Activated CD8-positive, alpha-beta memory T cell treated with anti-CD3 and anti-CD28 coated beads, Interleukin-2, amount 10 ng/mL, durations not matched to agents 7 days and 5 days (primary cell): Measurements from ENCODE around the gene RPLP2. TPM values are rescaled to one million over a fixed set of nuclear protein-coding genes. Genes with fewer than 3 reads are reported as not detected.
A peak's percentile ranks its signal among the peaks of the same experiment; 100 is the strongest.

Experiments used
- ATAC-seq: fragments of 150-1000 bp; cut with Tn5 transposase; one replicate; pipeline ENCODE4 v1.10.0; 2021; ENCODE audit warnings: moderate library complexity
- CTCF ChIA-PET: fragments of 350-600 bp; sonication (Branson Sonifier 250); formaldehyde crosslinking; loops from one replicate; lab custom pipeline; 2021; ENCODE audit warnings: antibody characterized with exemption; lab: Charles Lee
- DNase-seq: peaks from one replicate; pipeline ENCODE4 v3.0.0-alpha.2; 2020
- H3K27ac Mint-ChIP-seq: one replicate; pipeline ENCODE4 v1.8.0; 2021; ENCODE audit warnings: mild to moderate bottlenecking, mixed read lengths
- H3K27me3 Mint-ChIP-seq: one replicate; pipeline ENCODE4 v1.8.0; 2021; ENCODE audit warnings: mixed read lengths
- H3K36me3 Mint-ChIP-seq: one replicate; pipeline ENCODE4 v1.8.0; 2021; ENCODE audit warnings: mild to moderate bottlenecking, mixed read lengths
- H3K4me1 Mint-ChIP-seq: one replicate; pipeline ENCODE4 v1.8.0; 2021; ENCODE audit warnings: mixed read lengths
- H3K4me3 Mint-ChIP-seq: one replicate; pipeline ENCODE4 v1.8.0; 2021; ENCODE audit warnings: mild to moderate bottlenecking, moderate library complexity, mixed read lengths
- H3K9me3 Mint-ChIP-seq: one replicate; pipeline ENCODE4 v1.8.0; 2022; ENCODE audit warnings: low read depth, mixed read lengths
- total RNA-seq, 2 experiments: library from RNA; stranded (reverse); gene quantifications; one replicate each; pipeline ENCODE4 v1.2.3, GENCODE V29; 2021

The RPLP2 gene
- total RNA-seq, 2 experiments from 2014 or later: 1,844 to 1,872 TPM

- no peak for DNase-seq
- no peak for ATAC-seq
- H3K4me1 Mint-ChIP-seq: peaks cover 17% of the 10 kb centered on the region
- CTCF ChIA-PET: interaction anchor here (1.2 kb wide), 1 partner anchor 8 kb away, joined by 4 read pairs; no protein-coding TSS in a partner anchor
- H3K36me3 Mint-ChIP-seq: peaks cover under 1% of the 10 kb centered on the region
- H3K4me3 Mint-ChIP-seq: no peak overlapping the region
- H3K9me3 Mint-ChIP-seq: no peaks in the 10 kb centered on the region
- no peaks in the 10 kb centered on the region for H3K27me3 Mint-ChIP-seq
- H3K27ac Mint-ChIP-seq: no peak overlapping the region
Measured at GRCh38 chr11:790721-791564, 18.8 kb upstream of the RPLP2 start.

GRCh38 chr11:791658-792534 lies 17.9 kb upstream of the RPLP2 start:
- Mint-ChIP-seq H3K27me3 (no peaks in the 10 kb centered on the region), H3K27ac (no peak overlapping the region), H3K9me3 (no peaks in the 10 kb centered on the region), H3K4me1 (peaks cover 24% of the 10 kb centered on the region), H3K36me3 (peaks cover 2% of the 10 kb centered on the region), H3K4me3 (no peak overlapping the region)
- DNase-seq: no peak
- ATAC-seq: no peak
- CTCF ChIA-PET: no interaction called here

GRCh38 chr11:792535-792821 lies 17.3 kb upstream of the RPLP2 start:
- CTCF ChIA-PET: no interaction called here
- ATAC-seq (no peak), DNase-seq (no peak)
- Mint-ChIP-seq H3K4me1 (peaks cover 26% of the 10 kb centered on the region), H3K27me3 (no peaks in the 10 kb centered on the region), H3K9me3 (no peaks in the 10 kb centered on the region), H3K36me3 (peaks cover 2% of the 10 kb centered on the region), H3K27ac (no peak overlapping the region), H3K4me3 (no peak overlapping the region)

- Mint-ChIP-seq H3K4me3 (no peak overlapping the region), H3K9me3 (no peaks in the 10 kb centered on the region), H3K27me3 (no peaks in the 10 kb centered on the region), H3K27ac (no peak overlapping the region), H3K36me3 (peaks cover 2% of the 10 kb centered on the region), H3K4me1 (peaks cover 25% of the 10 kb centered on the region)
- CTCF ChIA-PET: interaction anchor here (1.4 kb wide), 1 partner anchor 65 kb away, joined by 3 read pairs; no protein-coding TSS in a partner anchor
- ATAC-seq (no peak), DNase-seq (no peak)
Measured at GRCh38 chr11:792873-793272, 16.9 kb upstream of the RPLP2 start.

- ATAC-seq: no peak
- no peaks in the 10 kb centered on the region for H3K9me3 Mint-ChIP-seq
- H3K27ac Mint-ChIP-seq: no peak overlapping the region
- no peaks in the 10 kb centered on the region for H3K27me3 Mint-ChIP-seq
- CTCF ChIA-PET: interaction anchor here (1.4 kb wide), 1 partner anchor 66 kb away, joined by 3 read pairs; no protein-coding TSS in a partner anchor
- no peak overlapping the region for H3K4me3 Mint-ChIP-seq
- H3K4me1 Mint-ChIP-seq: peaks cover 21% of the 10 kb centered on the region
- no peak for DNase-seq
- peaks cover 2% of the 10 kb centered on the region for H3K36me3 Mint-ChIP-seq
Measured at GRCh38 chr11:793556-793955, 16.2 kb upstream of the RPLP2 start.

- CTCF ChIA-PET: interaction anchor here (1.4 kb wide), 1 partner anchor 66 kb away, joined by 3 read pairs; no protein-coding TSS in a partner anchor
- no peak for DNase-seq
- Mint-ChIP-seq H3K9me3 (no peaks in the 10 kb centered on the region), H3K36me3 (peaks cover 2% of the 10 kb centered on the region), H3K27me3 (no peaks in the 10 kb centered on the region), H3K27ac (no peak overlapping the region), H3K4me1 (peaks cover 18% of the 10 kb centered on the region), H3K4me3 (no peak overlapping the region)
- no peak for ATAC-seq
Measured at GRCh38 chr11:794013-794765, 15.6 kb upstream of the RPLP2 start.

GRCh38 chr11:794766-795633 lies 14.8 kb upstream of the RPLP2 start:
- no peaks in the 10 kb centered on the region for H3K27me3 Mint-ChIP-seq
- CTCF ChIA-PET: interaction anchor here (0.6 to 3.1 kb wide), 3 partner anchors 13 to 35 kb away, joined by 3 to 17 read pairs (median 3); partner anchors contain the start of gene RPLP2
- DNase-seq: no peak
- H3K27ac Mint-ChIP-seq: no peak overlapping the region
- peaks cover 2% of the 10 kb centered on the region for H3K36me3 Mint-ChIP-seq
- H3K9me3 Mint-ChIP-seq: no peaks in the 10 kb centered on the region
- no peak for ATAC-seq
- peaks cover 13% of the 10 kb centered on the region for H3K4me1 Mint-ChIP-seq
- peak overlapping the region; percentile 85 for H3K4me3 Mint-ChIP-seq

- Mint-ChIP-seq H3K27me3 (no peaks in the 10 kb centered on the region), H3K36me3 (peaks cover 2% of the 10 kb centered on the region), H3K9me3 (no peaks in the 10 kb centered on the region), H3K4me3 (peak overlapping the region; percentile 85), H3K4me1 (peaks cover 13% of the 10 kb centered on the region), H3K27ac (peak overlapping the region; percentile 84)
- DNase-seq: peak; percentile 92
- CTCF ChIA-PET: interaction anchor here (0.6 to 3.1 kb wide), 4 partner anchors 12 to 48 kb away, joined by 3 to 17 read pairs (median 3); partner anchors contain the start of gene RPLP2
- peak; percentile 55 for ATAC-seq
Measured at GRCh38 chr11:795634-796564, 13.9 kb upstream of the RPLP2 start.

- Mint-ChIP-seq H3K4me1 (peaks cover 13% of the 10 kb centered on the region), H3K27me3 (no peaks in the 10 kb centered on the region), H3K27ac (peak overlapping the region; percentile 84), H3K36me3 (peaks cover 4% of the 10 kb centered on the region), H3K4me3 (peak overlapping the region; percentile 85), H3K9me3 (no peaks in the 10 kb centered on the region)
- DNase-seq: no peak
- ATAC-seq: no peak
- CTCF ChIA-PET: interaction anchor here (1.1 to 3.1 kb wide), 5 partner anchors 11 to 70 kb away, joined by 3 to 17 read pairs (median 3); partner anchors contain the start of gene RPLP2
Measured at GRCh38 chr11:796565-797295, 13.0 kb upstream of the RPLP2 start.

GRCh38 chr11:797296-798092 lies 12.3 kb upstream of the RPLP2 start:
- H3K9me3 Mint-ChIP-seq: no peaks in the 10 kb centered on the region
- peak overlapping the region; percentile 85 for H3K4me3 Mint-ChIP-seq
- H3K36me3 Mint-ChIP-seq: peaks cover 4% of the 10 kb centered on the region
- DNase-seq (peak; percentile 90), ATAC-seq (peak; percentile 56)
- H3K27ac Mint-ChIP-seq: peak overlapping the region; percentile 84
- no peaks in the 10 kb centered on the region for H3K27me3 Mint-ChIP-seq
- CTCF ChIA-PET: interaction anchor here (1.1 to 3.1 kb wide), 5 partner anchors 11 to 71 kb away, joined by 3 to 17 read pairs (median 3); partner anchors contain the start of gene RPLP2
- peaks cover 13% of the 10 kb centered on the region for H3K4me1 Mint-ChIP-seq
